SH-SY5Y (cell line): Measurements from ENCODE around the gene USH2A.

Experiments used
- GATA2 ChIP-seq: IDR thresholded peaks from 2 replicates; pipeline ENCODE4 v1.6.1; 2011; ENCODE audit warnings: mild to moderate bottlenecking, low read depth, low read length
- GATA3 ChIP-seq: IDR thresholded peaks from 2 replicates; pipeline ENCODE4 v1.6.1; 2011; ENCODE audit warnings: low read depth, mild to moderate bottlenecking, low read length, moderate library complexity

DNA sequence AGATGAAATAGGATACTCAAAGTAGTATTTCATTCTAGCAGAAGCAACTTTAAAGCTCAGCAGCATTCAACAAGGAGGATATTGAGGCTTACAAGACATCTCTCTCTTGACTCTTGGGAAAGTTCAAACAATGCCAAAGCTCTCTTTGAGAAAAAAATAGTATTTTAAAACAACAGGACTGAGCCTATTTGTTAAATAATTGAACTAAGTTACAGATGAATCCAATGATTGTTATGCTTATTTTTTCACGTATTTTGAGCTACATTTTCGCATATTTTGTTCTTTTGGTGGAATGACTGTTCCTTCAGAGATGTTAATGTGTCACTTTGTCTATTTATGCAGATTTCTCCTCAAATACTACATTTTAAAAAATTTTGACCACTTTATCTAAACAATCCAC, 655.5 kb downstream of the USH2A start:
- TF ChIP-seq GATA3 (no peak), GATA2 (no peak)
